IPS-18a (cell line): Measurements from ENCODE around the gene MGARP.

ENCODE experiments used
- H3K27ac ChIP-seq: one replicate; pipeline ENCODE4 v1.5.1; 2013; ENCODE audit warnings: low read length
- H3K27me3 ChIP-seq: one replicate; pipeline ENCODE4 v1.6.1; 2013; ENCODE audit warnings: mild to moderate bottlenecking, low read length; ENCODE audit not compliant: control insufficient read depth, insufficient read depth
- H3K36me3 ChIP-seq: one replicate; pipeline ENCODE4 v1.6.1; 2013; ENCODE audit warnings: low read depth, low read length; ENCODE audit not compliant: control insufficient read depth
- H3K4me1 ChIP-seq: one replicate; pipeline ENCODE4 v1.6.1; 2013; ENCODE audit warnings: low read depth, low read length; ENCODE audit not compliant: control insufficient read depth
- H3K4me3 ChIP-seq: one replicate; pipeline ENCODE4 v1.5.1; 2013; ENCODE audit warnings: low read length
- H3K9ac ChIP-seq: one replicate; pipeline ENCODE4 v1.6.1; 2013; ENCODE audit warnings: mild to moderate bottlenecking, low read length, moderate library complexity
- H3K9me3 ChIP-seq: one replicate; pipeline ENCODE4 v1.6.1; 2013; ENCODE audit warnings: low read depth, low read length; ENCODE audit not compliant: control insufficient read depth

The MGARP gene

DNA sequence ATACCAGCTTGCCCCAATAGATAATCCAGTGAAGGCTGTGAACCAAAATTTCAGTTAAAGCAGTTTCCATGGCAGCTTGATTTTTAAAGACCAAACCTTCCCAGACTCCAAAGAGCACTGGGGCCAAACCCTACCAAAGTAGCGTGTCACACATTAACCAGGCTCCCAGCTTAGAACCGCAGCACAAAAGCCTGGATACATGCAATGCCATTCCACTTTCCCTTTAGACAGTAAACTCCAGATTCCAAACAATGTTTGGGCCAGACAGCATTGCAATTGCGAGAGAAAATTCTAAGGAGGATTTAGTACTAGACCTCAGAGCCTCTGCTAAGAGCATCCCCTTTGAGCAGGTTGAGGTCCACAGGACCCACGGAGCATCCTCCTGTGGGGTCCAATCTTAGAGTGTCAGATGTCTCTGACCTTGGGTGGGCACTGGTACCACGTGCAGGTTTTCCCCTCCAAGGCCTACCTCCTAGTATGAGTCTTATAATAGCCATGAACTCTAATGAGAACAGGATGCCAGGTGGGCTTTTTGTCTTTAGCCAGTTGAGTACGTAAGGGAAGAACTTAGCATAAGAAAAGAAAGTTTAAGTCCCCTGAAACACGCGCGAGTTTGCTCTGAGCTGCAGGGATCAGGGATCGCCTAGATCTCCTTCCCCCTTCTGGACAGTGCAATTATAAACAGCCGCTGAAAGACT is 38.8 kb downstream of the MGARP start:
- H3K9ac ChIP-seq, result no peak overlapping the region
- no peaks in the 10 kb centered on the region for H3K36me3 ChIP-seq
- H3K4me1 ChIP-seq, result peaks cover 19% of the 10 kb centered on the region
- H3K9me3 ChIP-seq, result peaks cover 6% of the 10 kb centered on the region
- no peaks in the 10 kb centered on the region for H3K27me3 ChIP-seq
- H3K4me3 ChIP-seq, result no peak overlapping the region
- H3K27ac ChIP-seq, result peak overlapping the region; percentile 59

DNA sequence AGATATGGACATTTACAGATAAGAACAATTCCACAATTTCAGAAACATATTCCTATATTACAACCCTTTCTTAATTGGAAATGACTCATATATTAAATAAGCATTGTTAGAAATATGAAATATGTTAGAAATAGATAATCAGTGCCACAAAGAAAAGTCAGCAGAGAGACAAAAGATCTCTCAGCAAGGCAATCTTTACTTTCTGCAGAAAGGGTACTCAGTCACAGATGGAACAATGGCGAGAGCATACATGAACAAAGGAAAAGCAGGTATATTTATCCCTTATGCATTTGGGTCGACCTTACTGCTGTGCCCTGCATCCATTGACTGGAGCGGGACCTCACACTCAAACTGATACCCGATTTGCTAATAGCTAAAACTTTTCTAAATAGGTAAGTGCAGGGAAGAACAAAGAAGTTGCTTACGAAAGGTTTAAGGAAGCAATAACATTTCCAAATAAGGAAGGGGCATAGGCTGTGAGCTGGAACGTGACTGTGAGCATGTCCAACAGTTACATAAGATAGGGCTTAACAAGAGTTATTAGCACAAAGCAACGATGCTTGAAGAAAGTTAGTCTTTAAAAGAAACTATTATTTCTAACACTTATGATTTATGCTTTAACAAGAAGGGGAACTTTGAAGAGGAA is 40.8 kb downstream of the MGARP start:
- no peaks in the 10 kb centered on the region for H3K27me3 ChIP-seq
- H3K9me3 ChIP-seq, result peaks cover 6% of the 10 kb centered on the region
- H3K4me3 ChIP-seq, result no peak overlapping the region
- no peak overlapping the region for H3K27ac ChIP-seq
- peaks cover 22% of the 10 kb centered on the region for H3K4me1 ChIP-seq
- H3K9ac ChIP-seq, result no peak overlapping the region
- no peaks in the 10 kb centered on the region for H3K36me3 ChIP-seq

DNA sequence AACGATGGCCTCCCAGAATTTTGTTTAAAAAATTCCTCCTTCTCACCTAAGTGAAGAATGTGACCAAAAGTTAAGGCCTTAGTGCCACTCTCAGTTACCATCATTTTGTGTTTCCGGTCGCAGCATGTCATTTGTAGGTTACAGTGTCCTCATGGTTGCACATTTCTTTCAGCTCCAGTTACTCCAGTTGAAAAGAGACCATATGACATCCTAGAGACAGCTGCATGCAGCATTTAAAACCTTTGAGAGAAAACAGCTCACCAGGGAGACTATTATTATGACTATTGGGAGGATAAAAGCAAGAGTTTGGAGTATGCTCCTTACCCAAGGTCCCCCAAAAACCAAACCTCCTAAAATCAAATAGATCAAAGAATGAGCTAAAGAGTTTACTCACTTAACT is 45.8 kb downstream of the MGARP start:
- H3K27ac ChIP-seq, result no peak overlapping the region
- H3K9ac ChIP-seq, result no peak overlapping the region
- H3K4me1 ChIP-seq, result peaks cover 15% of the 10 kb centered on the region

DNA sequence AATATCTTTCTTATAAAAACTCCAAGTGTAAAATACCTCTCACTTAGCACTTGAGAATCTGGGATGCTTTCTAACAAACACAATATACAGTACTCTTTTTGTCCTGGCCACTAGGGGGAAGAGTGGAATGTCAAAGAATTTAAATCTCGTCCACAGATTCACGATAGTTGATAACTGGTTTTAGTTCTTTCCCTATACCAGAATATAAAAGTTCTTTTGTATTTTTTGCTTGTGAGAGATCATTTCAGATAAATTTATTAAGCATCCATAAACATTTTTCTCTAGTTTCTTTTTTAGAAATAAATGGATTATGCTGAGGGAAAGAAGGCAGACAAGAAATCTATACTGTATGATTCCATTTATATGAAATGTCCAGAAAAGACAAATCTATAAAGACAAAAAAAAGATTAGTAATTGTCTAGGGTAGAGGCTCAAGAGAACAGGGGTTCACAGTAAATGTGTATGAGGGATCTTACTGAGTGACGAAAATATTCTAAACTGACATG is 50.4 kb downstream of the MGARP start:
- Histone ChIP-seq H3K9ac (no peak overlapping the region), H3K27me3 (no peaks in the 10 kb centered on the region), H3K27ac (no peak overlapping the region), H3K4me3 (no peak overlapping the region), H3K36me3 (no peaks in the 10 kb centered on the region), H3K4me1 (peaks cover 15% of the 10 kb centered on the region), H3K9me3 (no peaks in the 10 kb centered on the region)

More for the DNA sequence above, 45.8 kb downstream of the MGARP start:
- no peak overlapping the region for H3K4me3 ChIP-seq
- H3K36me3 ChIP-seq, result no peaks in the 10 kb centered on the region
- peaks cover 3% of the 10 kb centered on the region for H3K9me3 ChIP-seq
- no peaks in the 10 kb centered on the region for H3K27me3 ChIP-seq

DNA sequence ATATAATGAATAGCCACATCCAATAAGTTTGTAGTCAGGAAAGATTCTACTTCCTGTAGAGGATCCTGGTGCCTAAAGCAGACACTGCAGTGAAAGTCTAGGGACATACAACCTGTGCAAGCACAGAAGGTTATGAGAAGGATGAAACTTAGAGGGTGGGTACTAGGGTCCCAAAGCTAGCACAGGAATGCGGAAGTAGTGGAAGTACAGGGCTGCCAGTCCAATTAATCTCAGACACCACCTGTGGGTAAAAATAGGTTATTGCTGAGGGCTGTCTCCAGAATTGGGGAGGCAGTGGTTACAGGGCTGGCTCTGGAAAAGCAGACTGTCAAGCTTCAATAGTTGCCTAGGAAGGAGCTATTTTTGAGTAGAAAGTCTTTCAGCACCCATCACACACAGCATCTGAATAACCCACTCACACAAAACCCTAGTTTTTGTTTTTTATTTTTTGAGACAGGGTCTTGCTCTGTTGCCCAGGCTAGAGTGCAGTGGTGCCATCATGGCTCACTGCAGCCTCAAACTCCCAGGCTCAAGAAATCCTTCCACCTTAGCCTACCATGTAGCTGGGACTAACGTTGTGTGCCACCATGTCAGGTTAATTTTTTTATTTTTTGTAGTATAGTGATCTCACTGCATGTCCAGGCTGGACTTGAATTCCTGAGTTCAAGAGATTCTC is 52.2 kb downstream of the MGARP start:
- Histone ChIP-seq H3K36me3 (no peaks in the 10 kb centered on the region), H3K27ac (no peak overlapping the region), H3K27me3 (no peaks in the 10 kb centered on the region), H3K9ac (no peak overlapping the region), H3K4me1 (peaks cover 5% of the 10 kb centered on the region), H3K4me3 (no peak overlapping the region), H3K9me3 (no peaks in the 10 kb centered on the region)

DNA sequence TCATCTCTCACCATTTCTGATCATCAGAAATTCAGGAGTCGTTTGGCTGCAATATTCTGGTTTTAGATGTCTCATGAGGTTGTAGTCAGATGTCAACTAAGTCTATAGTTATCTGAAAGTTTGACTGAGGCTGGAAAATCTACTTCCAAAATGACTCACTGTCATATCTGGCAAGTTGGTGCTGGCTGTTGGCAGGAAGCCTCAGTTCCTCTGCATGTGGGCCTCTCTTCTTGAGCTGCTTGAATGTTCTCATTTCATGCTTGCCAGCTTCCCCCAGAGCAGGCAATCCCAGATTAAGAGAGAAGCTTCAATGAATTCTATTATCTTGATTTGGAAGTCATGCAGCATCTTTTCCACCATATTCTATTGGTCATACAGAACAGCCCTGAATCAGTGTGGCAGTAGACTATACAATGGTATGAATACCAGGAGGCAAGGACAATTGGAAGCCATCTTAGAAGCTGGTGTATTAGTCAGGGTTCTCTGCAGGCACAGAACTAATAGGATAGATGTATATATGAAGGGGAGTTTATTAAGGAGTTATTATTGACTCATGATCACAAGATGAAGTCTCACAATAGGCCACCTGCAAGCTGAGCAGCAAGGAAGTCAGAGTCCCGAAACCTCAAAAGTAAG is 56.2 kb downstream of the MGARP start:
- Histone ChIP-seq H3K27ac (no peak overlapping the region), H3K9ac (no peak overlapping the region), H3K27me3 (no peaks in the 10 kb centered on the region), H3K9me3 (no peaks in the 10 kb centered on the region), H3K4me3 (no peak overlapping the region), H3K4me1 (no peaks in the 10 kb centered on the region), H3K36me3 (no peaks in the 10 kb centered on the region)

DNA sequence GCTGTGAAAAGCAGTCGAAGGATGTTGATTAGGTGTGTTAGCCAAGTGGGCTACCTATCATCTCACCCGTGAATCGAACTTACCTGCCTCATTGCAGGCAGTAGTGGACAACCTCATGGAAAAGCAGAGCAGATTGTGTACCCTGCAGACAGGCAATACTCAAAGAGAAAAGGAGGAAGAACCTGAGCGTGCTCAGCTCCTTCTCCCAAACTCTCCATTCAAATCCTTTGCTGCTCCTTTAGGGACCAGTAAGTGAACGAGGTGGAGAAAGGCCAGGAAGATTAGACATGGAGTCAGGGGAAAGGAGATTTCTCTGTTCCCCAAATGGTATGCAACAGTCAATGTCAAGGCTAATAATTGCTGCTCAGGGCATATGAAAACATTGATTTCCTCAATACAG is 57.8 kb downstream of the MGARP start:
- no peaks in the 10 kb centered on the region for H3K4me1 ChIP-seq
- no peaks in the 10 kb centered on the region for H3K36me3 ChIP-seq
- no peak overlapping the region for H3K27ac ChIP-seq
- no peak overlapping the region for H3K9ac ChIP-seq
- H3K4me3 ChIP-seq, result no peak overlapping the region
- H3K9me3 ChIP-seq, result no peaks in the 10 kb centered on the region
- H3K27me3 ChIP-seq, result no peaks in the 10 kb centered on the region

DNA sequence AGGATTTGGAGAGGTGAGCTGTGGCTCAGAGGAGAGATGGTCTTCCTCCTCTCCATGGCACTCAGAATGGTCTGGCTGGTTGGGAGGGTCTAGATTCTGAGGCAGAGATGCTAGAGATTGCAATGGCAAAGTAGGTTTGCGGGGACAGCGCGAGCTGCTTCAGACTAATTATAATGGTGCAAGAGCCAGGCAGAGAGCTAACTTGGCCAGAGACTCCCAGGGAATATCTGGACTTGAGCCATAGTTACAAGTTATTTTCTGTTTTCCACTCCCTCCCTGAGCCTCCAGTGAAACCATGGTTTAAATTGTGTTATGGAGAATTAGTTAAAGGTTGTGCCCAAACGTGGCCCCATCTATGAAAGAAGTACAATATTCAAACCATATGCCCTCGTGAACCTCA is 58.3 kb downstream of the MGARP start:
- Histone ChIP-seq H3K27ac (no peak overlapping the region), H3K27me3 (no peaks in the 10 kb centered on the region), H3K4me1 (no peaks in the 10 kb centered on the region), H3K36me3 (no peaks in the 10 kb centered on the region), H3K9ac (no peak overlapping the region), H3K9me3 (no peaks in the 10 kb centered on the region), H3K4me3 (no peak overlapping the region)

DNA sequence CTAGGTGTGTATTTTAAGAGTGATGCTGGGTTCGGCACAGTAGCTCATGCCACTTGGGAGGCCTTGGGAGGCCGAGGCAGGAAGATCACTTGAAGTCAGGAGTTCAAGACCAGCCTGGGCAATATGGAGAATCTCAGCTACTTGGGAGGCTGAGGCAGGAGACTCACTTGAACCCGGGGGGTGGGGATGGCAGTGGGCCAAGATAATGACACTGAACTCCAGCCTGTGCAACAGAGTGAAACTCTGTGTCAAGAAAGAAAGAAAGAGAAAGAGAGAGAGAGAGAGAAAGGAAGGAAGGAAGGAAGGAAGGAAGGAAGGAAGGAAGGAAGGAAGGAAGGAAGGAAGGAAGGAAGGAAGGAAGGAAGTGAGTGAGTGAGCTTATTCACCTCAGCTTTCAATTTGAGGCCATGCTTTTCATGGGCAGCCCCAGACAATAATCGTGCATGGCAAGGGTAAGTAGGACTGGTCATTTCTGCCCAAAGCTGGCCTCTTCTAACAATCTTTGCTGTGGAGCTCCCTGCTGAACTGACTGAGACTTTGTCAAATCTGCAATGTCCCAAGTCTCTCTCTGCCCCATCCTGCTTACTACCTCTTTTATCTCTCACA is 60.5 kb downstream of the MGARP start:
- Histone ChIP-seq H3K9me3 (no peaks in the 10 kb centered on the region), H3K9ac (no peak overlapping the region), H3K27me3 (no peaks in the 10 kb centered on the region), H3K27ac (no peak overlapping the region), H3K4me3 (no peak overlapping the region), H3K36me3 (no peaks in the 10 kb centered on the region), H3K4me1 (no peaks in the 10 kb centered on the region)
